ACHN (cell line): ENCODE results near the gene NDUFB8.

Source experiments
- DNase-seq: peaks from one replicate; pipeline ENCODE4 v3.0.0-alpha.2; 2015
- in situ Hi-C: cut with HindIII; loops from 2 replicates; pipeline ENCODE4 v1.10.0; 2017; ENCODE audit warnings: low sequenced_read_pairs, low pct_ligation_motif_present, low pct_unique_long_range_greater_than_20kb

Gene NDUFB8

DNA sequence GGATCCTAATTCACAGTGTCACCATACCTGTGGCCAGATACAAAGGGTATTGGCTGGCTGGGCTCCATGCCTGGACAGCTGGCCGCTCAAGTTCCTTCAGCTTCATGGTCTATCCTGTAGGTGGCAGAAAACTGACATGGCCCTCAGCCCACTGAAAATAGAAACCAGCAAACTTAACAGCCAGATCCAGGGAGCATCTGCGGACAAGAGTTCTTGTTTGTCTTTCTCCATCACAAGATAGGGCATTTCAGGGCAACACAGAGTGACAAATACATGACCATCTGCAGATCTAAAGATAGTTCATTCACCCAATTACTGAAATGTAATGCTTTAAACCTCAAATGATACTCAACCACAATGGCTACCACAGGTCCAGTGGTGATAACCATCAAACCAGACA, 12.8 kb downstream of the NDUFB8 start:
- in situ Hi-C loops = no loop called here
- peak; percentile 19 for DNase-seq

DNA sequence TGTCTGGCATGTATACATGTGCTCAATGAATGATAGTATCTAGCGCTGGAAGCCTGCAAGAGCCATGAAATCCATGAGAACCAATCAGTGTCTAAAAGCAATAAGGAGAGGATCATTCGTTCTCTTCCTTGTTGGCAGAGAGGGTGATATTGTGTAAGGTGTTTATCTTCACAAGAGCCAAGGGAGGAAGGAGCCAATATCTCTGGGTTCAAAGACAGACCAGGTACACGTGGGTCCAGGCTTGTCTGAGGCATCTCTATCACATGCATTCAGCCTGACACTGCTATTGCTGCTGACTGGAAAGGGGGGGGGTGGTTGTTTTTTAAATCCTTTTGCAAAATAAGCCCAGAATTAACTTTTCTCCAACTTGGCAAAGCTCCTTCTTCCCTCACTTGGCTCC, 14.1 kb downstream of the NDUFB8 start:
- no peak for DNase-seq
- in situ Hi-C loops = no loop called here

DNA sequence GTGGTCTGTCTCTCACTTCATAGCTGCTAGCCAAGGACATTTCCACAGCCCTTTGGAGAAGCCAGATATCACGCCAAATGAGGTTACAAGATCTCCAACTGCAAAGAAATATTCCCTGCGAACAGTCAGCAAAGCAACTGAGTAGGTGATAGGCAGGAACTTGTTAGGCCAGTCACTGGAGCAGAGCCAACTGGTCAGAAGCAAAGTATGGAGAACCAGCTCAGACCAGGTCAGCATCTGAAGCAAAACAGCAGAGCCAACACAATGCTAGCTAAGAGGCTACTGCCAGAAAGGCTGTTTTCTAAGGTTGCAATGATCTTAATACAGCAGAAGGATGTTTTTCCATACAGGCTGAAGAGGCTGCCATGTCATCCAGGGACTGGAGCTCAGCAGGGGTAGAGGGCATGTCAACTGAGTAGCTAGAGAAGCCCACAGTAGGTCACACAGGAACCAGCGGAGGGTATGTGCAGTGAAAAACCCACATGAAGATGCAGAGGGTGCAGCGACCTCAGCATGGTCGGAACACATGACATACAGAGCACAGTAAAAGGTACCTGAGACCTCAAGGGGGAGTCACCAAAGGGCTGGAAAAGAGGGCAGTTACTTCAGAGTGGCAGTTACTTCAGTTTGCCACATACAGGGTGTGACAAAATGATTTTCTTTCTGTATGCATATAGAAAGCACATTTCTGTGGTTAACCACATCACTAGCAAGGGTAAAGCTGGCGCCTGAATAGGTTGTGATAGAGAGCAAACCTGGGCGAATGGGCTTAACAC, 18.9 kb downstream of the NDUFB8 start:
- in situ Hi-C loops = no loop called here

DNA sequence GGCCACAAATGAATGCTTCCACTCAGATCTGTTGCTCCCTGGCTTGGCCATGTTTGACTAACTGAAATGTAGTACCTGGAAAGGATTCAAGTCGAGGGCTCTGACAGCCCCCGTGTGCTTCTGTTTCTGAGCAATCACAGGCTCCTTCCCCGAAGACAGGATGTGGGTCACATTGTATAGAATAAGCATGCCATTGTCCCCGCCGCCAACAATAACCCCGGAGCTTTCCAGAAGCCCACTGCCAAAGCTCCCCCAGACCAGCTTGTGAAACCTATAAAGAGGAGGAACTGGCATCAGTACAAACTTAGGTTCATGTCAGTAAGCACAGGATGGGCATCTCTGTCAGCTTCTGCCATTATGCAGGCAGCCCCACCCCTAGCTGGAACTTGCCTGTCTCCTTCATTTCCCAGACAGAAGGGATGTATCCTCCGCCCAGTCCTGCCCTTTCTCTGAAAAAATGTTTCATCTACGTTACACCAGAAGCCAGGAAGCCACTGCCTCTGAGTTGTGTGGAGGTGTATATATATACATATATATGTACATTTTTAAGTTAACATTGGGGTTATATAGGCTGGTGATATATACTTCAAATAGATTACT, 20.3 kb downstream of the NDUFB8 start:
- in situ Hi-C loops = no loop called here
- no peak for DNase-seq

More for the DNA sequence above, 18.9 kb downstream of the NDUFB8 start:
- no peak for DNase-seq

DNA sequence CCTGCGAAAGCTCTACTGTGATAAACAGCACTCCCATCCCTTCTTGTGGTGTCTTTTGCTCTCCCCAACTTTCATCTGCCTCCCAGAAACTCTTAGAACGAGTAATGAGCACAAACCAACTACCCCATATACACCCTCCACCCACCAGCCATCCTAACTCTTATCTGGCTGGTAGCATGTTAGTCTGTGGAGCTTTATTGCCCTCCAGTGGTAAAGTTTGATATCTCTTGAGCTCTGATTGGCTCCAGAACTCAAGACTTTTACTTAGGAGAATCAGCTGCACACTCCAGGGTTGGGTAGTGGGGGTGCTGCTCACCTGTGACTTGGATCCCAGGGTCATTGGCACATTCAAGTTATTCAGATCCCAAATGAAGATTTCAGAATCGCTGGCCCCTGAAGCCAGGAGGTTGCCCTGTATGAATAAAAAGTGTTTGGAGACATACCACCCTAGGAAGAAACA, 20.9 kb downstream of the NDUFB8 start:
- DNase-seq = peak; percentile 75
- in situ Hi-C loops = no loop called here

DNA sequence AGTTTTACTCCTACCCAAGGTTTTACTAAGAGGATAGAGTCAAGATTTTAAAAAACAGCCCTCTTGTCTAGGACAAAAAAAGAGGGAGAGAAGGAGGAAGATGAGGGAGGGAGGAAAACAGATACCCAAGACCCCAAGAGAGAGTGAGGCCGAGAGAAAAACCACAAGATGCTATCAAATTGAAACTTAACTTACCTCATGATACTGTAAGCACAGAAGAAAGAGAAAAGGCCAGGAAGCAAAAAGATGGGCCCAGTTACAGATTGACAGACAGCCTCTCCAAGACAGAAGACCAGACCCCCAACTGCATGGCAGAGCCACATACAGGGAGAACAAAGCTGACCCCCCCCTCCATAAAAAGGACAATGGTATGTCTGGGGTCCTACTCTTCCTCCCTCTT, 21.4 kb downstream of the NDUFB8 start:
- no peak for DNase-seq
- in situ Hi-C loops = no loop called here

DNA sequence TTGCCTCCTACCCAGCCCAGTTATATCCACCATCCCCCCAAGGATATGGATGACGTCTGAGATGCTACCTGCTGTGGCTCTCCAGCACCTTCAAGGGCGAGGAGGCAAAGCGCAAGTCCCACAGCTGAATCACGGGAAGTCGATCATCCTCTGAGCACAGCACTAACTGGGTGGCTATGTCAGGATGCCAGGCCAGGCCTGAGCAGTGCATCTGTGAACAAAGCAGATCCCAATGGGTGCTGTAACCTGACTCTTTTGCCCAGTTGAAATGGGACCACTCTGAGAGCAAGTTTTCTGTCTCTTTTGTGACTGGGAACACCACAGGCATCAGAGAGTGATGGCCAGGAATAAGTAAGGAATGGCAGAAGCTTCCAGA, 22.3 kb downstream of the NDUFB8 start:
- in situ Hi-C loops = no loop called here
- DNase-seq = no peak

DNA sequence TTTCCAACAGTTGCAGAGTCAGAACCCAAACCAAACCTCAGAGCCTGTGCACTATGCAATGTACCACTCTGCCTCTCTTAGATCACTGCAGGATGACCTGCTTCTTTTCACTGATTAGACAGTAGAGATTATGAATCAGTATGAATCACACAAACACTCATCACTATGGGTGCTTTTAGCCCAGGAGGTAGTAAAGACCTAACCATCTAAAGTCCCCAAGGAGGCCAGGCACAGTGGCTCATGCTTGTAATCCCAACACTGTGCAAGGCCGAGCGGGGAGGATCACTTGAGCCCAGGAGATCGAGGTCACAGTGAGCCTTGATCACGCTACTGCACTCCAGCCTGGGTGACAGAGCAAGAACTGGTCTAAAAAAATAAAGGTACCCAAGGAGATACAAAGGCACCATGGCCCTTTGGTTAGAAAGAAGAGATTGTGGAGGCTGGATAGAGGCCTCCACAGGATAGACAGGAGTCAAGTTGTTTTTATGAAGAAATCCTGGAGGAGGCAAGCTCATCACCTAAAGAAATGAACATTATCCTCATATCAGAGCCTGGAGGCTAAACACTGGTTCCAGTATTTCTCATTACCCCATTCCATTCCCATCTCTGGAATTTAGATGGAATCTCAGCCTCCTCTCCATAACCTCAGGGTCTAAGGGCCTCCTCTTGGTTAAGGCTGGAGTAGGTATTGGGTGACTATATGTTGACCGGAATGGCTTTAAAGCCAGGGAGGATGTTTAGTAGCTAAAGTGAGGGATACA, 22.9 kb downstream of the NDUFB8 start:
- in situ Hi-C loops = no loop called here

DNA sequence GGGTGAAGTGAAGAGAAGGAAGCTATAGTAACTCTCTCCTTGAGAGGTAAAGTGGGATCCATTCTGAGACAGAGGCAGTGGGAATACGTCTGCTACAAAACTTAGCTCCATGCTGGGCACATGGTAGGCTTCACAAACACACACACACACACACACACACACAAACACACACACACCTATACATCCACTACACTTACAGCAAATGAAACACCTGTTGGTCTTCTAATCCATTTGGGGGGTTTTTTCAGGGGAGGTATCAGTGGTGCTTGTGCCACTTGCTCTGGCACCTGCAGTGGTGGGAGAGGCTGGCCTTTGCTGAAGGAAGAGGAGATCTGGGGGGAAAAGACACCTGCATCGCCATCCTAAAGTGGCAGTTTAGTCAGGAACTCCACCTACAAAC, 24.5 kb downstream of the NDUFB8 start:
- DNase-seq = no peak
- in situ Hi-C loops = no loop called here

More for the DNA sequence above, 22.9 kb downstream of the NDUFB8 start:
- peak; percentile 51 for DNase-seq

DNA sequence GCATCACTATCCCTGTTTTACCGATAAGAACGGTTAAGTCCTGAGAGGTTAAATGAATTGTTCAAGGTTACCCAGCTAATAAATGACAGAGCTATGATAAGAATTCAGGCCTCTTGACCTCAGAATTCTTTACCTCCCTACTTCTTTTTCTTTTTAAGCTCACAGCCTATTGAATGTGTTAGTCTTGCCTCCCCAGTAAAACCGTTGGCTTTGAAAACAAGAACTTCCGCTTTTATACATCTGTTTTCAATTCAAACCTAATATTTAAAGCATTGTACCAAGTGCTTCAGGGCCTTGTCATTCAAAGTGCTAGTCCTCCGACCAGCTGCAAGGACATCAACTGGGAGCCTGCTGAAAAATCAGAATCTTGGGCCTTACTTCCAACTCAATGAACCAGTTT, 25.6 kb downstream of the NDUFB8 start:
- DNase-seq = no peak
- in situ Hi-C loops = no loop called here

DNA sequence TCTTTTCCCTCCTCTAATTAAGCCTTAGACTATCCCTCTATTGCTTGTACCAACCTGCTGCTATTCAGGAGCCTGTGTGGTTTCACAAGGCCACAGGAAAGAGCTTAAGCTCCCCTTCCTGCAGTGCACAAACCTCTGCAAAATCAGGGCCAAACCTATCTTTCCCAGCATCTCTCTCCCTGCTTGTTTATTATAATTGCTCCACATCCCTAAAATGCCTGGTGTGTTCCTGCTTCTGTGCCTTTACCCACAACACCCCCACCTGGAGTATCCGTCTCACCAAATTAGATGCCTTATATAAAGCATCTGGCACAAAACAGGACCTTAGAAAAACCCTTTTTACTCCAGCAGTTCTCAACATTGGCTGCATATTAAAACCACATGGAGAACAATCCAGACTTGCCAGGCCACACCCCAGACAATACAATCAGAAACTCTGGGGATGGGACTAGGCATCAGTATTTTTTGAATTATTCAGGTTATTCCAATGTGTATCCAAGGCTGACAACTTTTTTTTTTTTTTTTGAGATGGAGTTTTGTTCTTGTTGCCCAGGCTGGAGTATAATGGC, 26.7 kb downstream of the NDUFB8 start:
- DNase-seq = no peak
- in situ Hi-C loops = no loop called here

DNA sequence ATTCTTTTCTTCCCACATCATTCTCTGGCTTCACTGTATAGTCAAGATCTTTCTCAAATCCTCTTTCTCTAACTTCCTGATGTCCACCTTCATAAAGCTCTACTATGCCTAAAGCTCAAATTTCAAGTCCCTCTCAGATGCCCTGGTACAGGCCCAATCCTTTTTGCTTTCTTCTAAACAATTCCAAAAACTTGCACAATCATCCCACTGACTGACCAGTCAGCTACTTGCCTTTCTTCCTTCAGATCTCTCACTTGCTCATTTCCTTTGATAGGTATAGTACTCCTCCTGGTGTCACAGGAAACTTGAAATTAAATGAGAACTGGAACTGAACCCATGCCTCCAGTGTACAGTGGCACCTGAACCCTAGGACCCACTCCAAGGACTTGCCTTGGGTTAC, 28.2 kb downstream of the NDUFB8 start:
- in situ Hi-C loops = no loop called here
- no peak for DNase-seq

DNA sequence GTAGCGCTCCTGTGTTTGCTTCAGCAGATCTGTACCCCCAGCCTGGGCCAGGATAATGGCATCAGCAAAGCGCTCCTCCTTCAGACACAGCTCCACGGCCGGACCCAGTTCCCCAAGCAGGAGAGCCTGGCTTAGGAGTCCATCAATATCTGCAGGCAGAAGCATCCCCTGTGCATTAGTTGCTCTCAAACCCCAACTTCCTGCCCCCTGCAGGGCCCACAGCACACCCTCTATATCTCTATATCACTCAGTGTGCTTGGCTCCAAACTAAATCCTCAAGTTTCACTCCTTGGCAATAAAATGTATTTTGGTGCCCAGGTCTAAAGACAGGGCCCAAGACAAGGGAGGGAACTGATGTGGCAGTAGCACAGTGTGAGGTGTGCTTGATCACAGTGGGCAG, 31.6 kb downstream of the NDUFB8 start:
- in situ Hi-C loops = no loop called here
- no peak for DNase-seq

DNA sequence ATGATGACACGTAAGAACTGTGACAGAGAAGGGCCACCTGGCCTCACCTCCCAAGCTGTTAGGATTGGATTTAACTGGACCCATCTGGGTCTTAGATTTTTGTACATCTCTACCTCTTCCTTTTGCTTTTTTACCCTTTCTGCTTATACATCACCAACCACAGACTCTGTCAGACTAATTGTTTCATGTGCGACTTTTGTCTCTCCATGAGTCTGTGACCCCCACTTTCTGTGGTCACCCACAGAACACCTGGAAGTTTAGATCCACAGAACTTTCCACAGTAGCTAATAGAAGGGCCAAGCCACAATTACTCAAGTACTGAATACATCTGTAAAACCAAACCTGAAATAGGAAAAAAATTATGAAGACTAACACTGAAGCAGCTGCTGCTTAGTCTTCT, 33.1 kb downstream of the NDUFB8 start:
- in situ Hi-C loops = no loop called here
- no peak for DNase-seq

DNA sequence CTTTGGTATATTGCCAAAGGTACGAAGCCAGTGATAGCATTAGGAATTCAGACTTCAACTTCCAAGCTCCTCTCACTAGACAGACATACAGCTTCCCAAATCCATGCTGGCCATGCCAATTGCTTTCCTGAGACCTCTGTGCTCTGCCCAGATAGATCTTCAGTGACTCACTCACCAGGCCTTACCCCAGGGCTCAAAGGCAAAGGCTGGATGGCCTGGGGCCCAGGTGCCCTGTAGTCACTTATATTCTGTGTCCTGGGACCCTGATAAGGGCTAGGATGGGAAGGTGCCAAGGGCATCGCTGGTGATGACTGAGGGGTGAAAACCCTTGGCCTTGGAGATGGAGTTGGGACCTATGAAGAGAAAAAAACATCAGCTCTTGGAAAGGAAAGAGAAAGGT, 39.1 kb downstream of the NDUFB8 start:
- in situ Hi-C loops = no loop called here

DNA sequence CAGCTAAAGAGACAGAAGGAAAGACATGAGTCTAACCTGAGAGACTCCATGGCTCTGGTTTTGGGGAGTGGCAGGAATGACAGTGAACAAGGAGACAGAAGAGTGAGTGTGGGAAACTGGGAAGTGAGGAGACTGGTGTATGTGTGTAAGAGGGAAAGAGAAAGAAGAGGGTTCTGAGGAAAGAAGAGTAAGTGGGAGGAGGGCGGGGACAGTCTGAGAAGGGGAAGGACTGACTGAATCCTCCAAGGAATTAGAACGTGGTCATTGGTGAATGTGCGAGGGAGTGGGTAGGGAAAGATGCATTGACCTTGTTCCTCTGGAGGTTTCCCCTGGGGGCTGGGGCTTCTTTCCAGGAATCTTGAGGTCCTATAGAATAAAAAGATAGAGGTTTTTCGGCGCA, 40.3 kb downstream of the NDUFB8 start:
- in situ Hi-C loops = no loop called here
- no peak for DNase-seq

More for the DNA sequence above, 39.1 kb downstream of the NDUFB8 start:
- DNase-seq = no peak

DNA sequence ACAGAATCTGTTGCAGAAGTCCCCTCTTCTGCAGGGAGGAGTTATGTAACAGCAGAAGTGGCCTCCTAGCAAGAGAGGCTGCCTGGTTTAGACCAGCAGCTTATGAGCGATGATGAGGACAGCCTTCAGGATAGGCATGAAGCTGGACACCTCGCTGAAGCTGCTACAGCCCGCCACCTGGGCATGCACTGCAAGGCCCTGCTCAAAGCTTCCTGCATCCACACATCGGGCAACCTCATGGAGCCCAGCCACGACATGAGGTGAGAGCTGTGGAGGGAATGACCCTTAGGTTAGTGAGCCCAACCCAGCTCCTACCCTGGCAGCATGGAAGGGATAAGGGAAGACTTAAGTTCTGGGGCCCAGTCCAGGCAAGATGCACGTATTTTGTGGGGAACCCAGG, 42.1 kb downstream of the NDUFB8 start:
- DNase-seq = no peak
- in situ Hi-C loops = no loop called here

DNA sequence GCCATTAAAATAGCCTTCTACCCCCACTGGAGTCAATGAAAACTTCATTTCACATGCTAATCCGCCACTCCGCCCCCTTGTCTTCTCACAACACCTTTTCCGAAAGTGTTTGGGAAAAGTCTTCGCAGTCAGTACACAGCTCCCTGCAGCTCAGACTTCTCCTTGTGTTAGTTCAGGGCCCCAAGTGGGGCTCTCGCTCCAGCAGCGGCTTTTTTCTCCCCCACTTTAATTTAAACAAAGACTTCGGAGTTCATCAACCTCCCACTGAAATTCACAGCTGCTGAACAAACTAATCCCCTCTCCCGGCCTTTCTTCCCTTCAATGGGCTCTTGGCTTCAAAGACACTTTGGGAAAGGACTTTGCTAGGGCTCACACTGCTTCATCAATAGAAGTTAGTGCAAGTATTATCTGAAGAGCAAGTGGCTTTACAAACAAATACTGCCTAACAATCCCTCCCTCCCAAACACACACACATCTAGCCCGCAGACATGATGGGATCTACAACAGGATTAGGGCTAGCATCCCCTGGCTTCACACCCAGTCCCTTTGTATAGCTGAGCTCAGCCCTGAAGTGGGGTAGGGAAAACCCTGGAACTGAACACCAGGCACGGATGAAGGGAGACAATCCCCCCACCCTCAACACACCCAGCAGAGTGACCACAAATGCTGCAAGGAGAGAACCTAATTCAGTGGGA, 43.7 kb downstream of the NDUFB8 start:
- in situ Hi-C loops = no loop called here
- no peak for DNase-seq

DNA sequence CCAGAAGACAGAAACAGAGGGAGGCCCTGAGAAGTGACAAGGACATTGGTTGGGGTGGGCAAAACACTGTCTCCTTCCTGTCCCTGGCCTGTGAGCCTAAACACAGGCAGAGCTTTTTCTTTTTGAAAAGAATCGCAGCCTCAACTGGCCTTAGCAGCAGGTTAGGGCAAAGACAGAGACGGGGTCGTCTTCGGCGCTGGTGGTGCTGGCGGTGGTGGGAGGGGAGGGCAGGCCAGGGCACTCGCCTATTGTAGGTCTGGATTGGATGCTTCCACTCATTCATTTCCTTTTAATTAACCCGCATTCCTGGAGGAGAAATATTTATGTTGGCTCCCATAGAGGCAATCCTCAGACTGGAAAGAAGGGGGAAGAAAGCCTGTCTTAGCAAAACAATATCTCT, 44.3 kb downstream of the NDUFB8 start:
- no peak for DNase-seq
- in situ Hi-C loops = no loop called here
